Measurements from ENCODE around the gene ANKUB1. TPM values are rescaled to one million over a fixed set of nuclear protein-coding genes. Genes with fewer than 3 reads are reported as not detected.
A peak's percentile ranks its signal among the peaks of the same experiment; 100 is the strongest.

The ANKUB1 gene
- total RNA-seq, 1 experiment from 2014 or later = not detected

DNA sequence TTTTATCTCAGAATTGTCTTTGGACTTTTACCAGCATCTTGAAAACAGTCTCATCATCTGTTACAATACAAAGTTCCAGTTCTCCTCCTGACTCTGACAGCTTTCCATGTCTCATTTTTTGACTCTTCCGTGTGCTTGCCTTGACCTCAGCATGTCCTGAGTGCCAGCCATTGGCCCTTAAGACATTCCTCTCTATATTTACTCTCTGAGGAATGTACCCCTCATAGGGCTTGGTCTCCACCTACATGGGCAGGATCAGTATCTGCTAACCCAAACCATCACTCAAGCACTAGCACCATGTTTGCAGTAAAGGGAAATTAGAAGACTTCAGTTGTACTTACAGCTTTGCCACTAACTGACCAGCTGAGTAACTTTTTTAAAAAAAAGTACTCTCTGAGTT, 16.2 kb downstream of the ANKUB1 start:
- Histone ChIP-seq H3K36me3 (ENCODE audit: control insufficient read depth, insufficient read depth, low read length) (no peaks in the 10 kb centered on the region), H3K9me3 (no peaks in the 10 kb centered on the region), H3K4me1 (peaks cover 22% of the 10 kb centered on the region), H3K4me3 (ENCODE audit: low read depth, low read length) (no peak overlapping the region), H3K27me3 (replicated peaks; ENCODE audit: control insufficient read depth, insufficient read depth, low read length) (no peaks in the 10 kb centered on the region)
- intact Hi-C loops (cut with micrococcal nuclease; ENCODE audit: unreplicated experiment) = no loop called here
- no TSS peak for BruUV-seq (replicated peaks)
- H3K4me3 Mint-ChIP-seq (ENCODE audit: unreplicated experiment) = no peak overlapping the region
- no peaks in the 10 kb centered on the region for H3K36me3 Mint-ChIP-seq (ENCODE audit: insufficient read depth, unreplicated experiment)
- peaks cover 9% of the 10 kb centered on the region for H3K9me3 Mint-ChIP-seq (ENCODE audit: unreplicated experiment)
- H3K27me3 Mint-ChIP-seq (ENCODE audit: insufficient read depth, unreplicated experiment) = no peaks in the 10 kb centered on the region
- CTCF ChIA-PET = interaction anchor here (0.6 to 1.2 kb wide), 2 partner anchors 10 to 20 kb away, joined by 3 read pairs; no protein-coding TSS in a partner anchor
- no peak overlapping the region for H3K27ac Mint-ChIP-seq (ENCODE audit: unreplicated experiment)
- POLR2A ChIA-PET = no interaction called here
- TF ChIP-seq, protein P1, sequence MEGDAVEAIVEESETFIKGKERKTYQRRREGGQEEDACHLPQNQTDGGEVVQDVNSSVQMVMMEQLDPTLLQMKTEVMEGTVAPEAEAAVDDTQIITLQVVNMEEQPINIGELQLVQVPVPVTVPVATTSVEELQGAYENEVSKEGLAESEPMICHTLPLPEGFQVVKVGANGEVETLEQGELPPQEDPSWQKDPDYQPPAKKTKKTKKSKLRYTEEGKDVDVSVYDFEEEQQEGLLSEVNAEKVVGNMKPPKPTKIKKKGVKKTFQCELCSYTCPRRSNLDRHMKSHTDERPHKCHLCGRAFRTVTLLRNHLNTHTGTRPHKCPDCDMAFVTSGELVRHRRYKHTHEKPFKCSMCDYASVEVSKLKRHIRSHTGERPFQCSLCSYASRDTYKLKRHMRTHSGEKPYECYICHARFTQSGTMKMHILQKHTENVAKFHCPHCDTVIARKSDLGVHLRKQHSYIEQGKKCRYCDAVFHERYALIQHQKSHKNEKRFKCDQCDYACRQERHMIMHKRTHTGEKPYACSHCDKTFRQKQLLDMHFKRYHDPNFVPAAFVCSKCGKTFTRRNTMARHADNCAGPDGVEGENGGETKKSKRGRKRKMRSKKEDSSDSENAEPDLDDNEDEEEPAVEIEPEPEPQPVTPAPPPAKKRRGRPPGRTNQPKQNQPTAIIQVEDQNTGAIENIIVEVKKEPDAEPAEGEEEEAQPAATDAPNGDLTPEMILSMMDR (IDR thresholded peaks at IDR 0.05; ENCODE audit: insufficient read depth in 1 of 2, low read depth in 1 of 2, low read length in 1 of 2, severe bottlenecking in 1 of 2, unreplicated experiment in 1 of 2) = no peak
- no peak for DNase-seq
- H3K4me1 Mint-ChIP-seq (ENCODE audit: low read depth, unreplicated experiment) = peaks cover 37% of the 10 kb centered on the region

DNA sequence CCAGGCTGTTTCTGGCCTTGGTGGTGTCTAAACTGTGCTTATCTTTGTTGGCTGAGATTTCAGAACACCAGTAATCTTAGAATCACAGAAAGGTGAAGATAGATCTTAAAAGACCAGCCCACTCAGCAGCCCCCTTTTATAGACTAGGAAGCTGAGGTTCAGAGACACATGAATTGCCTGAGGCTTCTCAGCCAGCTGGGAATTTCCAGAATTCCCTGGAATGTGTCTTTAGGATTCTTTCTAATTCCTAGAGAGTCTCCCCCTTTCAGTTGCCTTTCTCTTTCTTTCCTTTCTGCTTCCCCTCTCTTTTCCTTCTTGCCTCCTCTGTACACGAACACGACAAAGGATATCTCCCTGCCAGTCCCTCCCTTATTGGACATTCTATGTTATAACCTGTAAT, 19.5 kb downstream of the ANKUB1 start:
- TF ChIP-seq, protein P1 (IDR thresholded peaks at IDR 0.05; ENCODE audit: insufficient read depth in 1 of 2, low read depth in 1 of 2, low read length in 1 of 2, severe bottlenecking in 1 of 2, unreplicated experiment in 1 of 2) = no peak
- peaks cover 24% of the 10 kb centered on the region for H3K4me1 Mint-ChIP-seq (ENCODE audit: low read depth, unreplicated experiment)
- Histone ChIP-seq H3K4me1 (peaks cover 21% of the 10 kb centered on the region), H3K9me3 (no peaks in the 10 kb centered on the region), H3K27me3 (replicated peaks; ENCODE audit: control insufficient read depth, insufficient read depth, low read length) (no peaks in the 10 kb centered on the region), H3K4me3 (ENCODE audit: low read depth, low read length) (no peak overlapping the region), H3K36me3 (ENCODE audit: control insufficient read depth, insufficient read depth, low read length) (no peaks in the 10 kb centered on the region)
- no peaks in the 10 kb centered on the region for H3K27me3 Mint-ChIP-seq (ENCODE audit: insufficient read depth, unreplicated experiment)
- H3K4me3 Mint-ChIP-seq (ENCODE audit: unreplicated experiment) = no peak overlapping the region
- ChIA-PET POLR2A (interaction anchor here (0.5 kb wide), 1 partner anchor 826 kb away, joined by 3 read pairs; no protein-coding TSS in a partner anchor), CTCF (interaction anchor here (0.6 kb wide), 1 partner anchor 1427 kb away, joined by 3 read pairs; no protein-coding TSS in a partner anchor)
- intact Hi-C loops (cut with micrococcal nuclease; ENCODE audit: unreplicated experiment) = loop anchor here (5.0 kb wide), 1 partner anchor 261 kb away; no protein-coding TSS in a partner anchor
- no peak overlapping the region for H3K27ac Mint-ChIP-seq (ENCODE audit: unreplicated experiment)
- DNase-seq = no peak
- H3K36me3 Mint-ChIP-seq (ENCODE audit: insufficient read depth, unreplicated experiment) = no peaks in the 10 kb centered on the region
- no TSS peak for BruUV-seq (replicated peaks)
- H3K9me3 Mint-ChIP-seq (ENCODE audit: unreplicated experiment) = peaks cover 8% of the 10 kb centered on the region

DNA sequence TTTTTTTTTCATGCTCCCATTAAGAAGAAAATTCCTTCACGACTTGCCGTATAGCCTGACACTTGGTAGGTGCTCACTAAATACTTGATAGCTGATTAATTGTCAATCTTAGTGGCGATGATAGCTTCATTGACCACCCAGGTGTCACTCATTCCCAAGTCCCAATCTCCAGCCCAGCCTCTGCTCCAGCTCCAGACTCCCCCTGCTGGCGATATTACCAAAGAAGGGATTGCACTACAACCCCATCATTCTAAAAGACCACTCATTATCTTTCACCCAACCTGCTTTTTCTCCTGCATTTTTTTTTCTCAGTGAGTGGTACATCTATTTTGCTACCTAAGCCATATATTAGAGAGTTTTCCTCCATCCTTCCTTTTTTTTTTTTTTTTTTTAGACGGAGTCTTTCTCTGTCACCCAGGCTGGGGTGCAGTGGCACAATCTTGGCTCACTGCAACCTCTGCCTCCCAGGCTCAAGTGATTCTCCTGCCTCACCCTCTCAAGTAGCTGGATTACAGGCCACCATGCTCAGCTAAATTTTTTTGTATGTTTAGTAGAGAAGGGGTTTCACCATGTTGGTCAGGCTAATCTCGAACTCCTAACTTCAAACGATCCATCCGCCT, 20.6 kb downstream of the ANKUB1 start:
- ChIA-PET POLR2A (no interaction called here), CTCF (interaction anchor here (0.5 to 2.6 kb wide), 7 partner anchors 10 to 269 kb away, joined by 3 to 21 read pairs (median 3); no protein-coding TSS in a partner anchor)
- intact Hi-C loops (cut with micrococcal nuclease; ENCODE audit: unreplicated experiment) = loop anchor here (5.0 kb wide), 1 partner anchor 259 kb away; no protein-coding TSS in a partner anchor
- H3K27me3 ChIP-seq (replicated peaks; ENCODE audit: control insufficient read depth, insufficient read depth, low read length) = no peaks in the 10 kb centered on the region
- no peak overlapping the region for H3K4me3 Mint-ChIP-seq (ENCODE audit: unreplicated experiment)
- no peaks in the 10 kb centered on the region for H3K36me3 ChIP-seq (ENCODE audit: control insufficient read depth, insufficient read depth, low read length)
- BruUV-seq (replicated peaks) = no TSS peak
- no peaks in the 10 kb centered on the region for H3K9me3 ChIP-seq
- H3K27me3 Mint-ChIP-seq (ENCODE audit: insufficient read depth, unreplicated experiment) = no peaks in the 10 kb centered on the region
- no peak overlapping the region for H3K4me3 ChIP-seq (ENCODE audit: low read depth, low read length)
- H3K4me1 Mint-ChIP-seq (ENCODE audit: low read depth, unreplicated experiment) = peaks cover 14% of the 10 kb centered on the region
- no peaks in the 10 kb centered on the region for H3K36me3 Mint-ChIP-seq (ENCODE audit: insufficient read depth, unreplicated experiment)
- TF ChIP-seq, protein P1 (IDR thresholded peaks at IDR 0.05; ENCODE audit: insufficient read depth in 1 of 2, low read depth in 1 of 2, low read length in 1 of 2, severe bottlenecking in 1 of 2, unreplicated experiment in 1 of 2) = peak; percentile 83 to 84
- peak; percentile 45 to 70 for DNase-seq
- H3K4me1 ChIP-seq = peaks cover 11% of the 10 kb centered on the region; the same call in 1 of the 2 replicates
- no peak overlapping the region for H3K27ac Mint-ChIP-seq (ENCODE audit: unreplicated experiment)
- no peaks in the 10 kb centered on the region for H3K9me3 Mint-ChIP-seq (ENCODE audit: unreplicated experiment)

Measured in Caco-2 (cell line).